HepG2 (cell line): Measurements from ENCODE around the gene B3GAT3. TPM values are rescaled to one million over a fixed set of nuclear protein-coding genes. Genes with fewer than 3 reads are reported as not detected.

Experiments used
- ATAC-seq: fragments of 200-7000 bp; cut with Tn5 transposase; 3 replicates; pipeline ENCODE4 v1.9.1; 2020; ENCODE audit warnings: mild to moderate bottlenecking, moderate library complexity
- BruUV-seq: library from RNA; stranded (reverse); fragments of 400-500 nt; replicated peaks from 2 replicates; lab custom pipeline; 2021; lab: Mats Ljungman, UMichigan
- CTCF ChIA-PET: fragments of 300-600 bp; formaldehyde crosslinking; extraction: SDS; loops from one replicate; lab custom pipeline; 2021; ENCODE audit warnings: low total read pairs, inconsistent platforms, low intra/inter-chr PET ratio; lab: Yijun Ruan, JAX
- POLR2A ChIA-PET: fragments of 350-600 bp; sonication (Branson Sonifier 250); formaldehyde crosslinking; loops from one replicate; lab custom pipeline; 2020; ENCODE audit warnings: antibody characterized with exemption, inconsistent platforms; lab: Yijun Ruan, JAX
- DNase-seq: peaks from one replicate; pipeline ENCODE4 v3.0.0-alpha.2; 2015; ENCODE audit warnings: low spot score
- FAIRE-seq: peaks from 3 replicates; lab custom pipeline; 2011; peaks lifted over from hg19 to GRCh38; lab: Jason Lieb, UNC
- H2AFZ ChIP-seq: one replicate; pipeline ENCODE4 v1.6.1; 2011; ENCODE audit warnings: low read length, inconsistent platforms
- H3K27ac ChIP-seq: fragments of 300-600 bp; 3 replicates; pipeline ENCODE4 v1.8.0; 2011; ENCODE audit warnings: mixed run types, mild to moderate bottlenecking, mixed read lengths, low read length, inconsistent platforms; ENCODE audit not compliant: insufficient read depth; ENCODE audit errors: extremely low read length
- H3K27me3 ChIP-seq, 2 experiments: fragments of 200-600 bp in 1 of 2; 2 replicates in 1 of 2; 3 replicates in 1 of 2; pipeline versions ENCODE4 v1.6.0 to v1.8.0; 2011; ENCODE audit warnings: low read length in 2 of 2, mild to moderate bottlenecking in 2 of 2, moderate library complexity in 2 of 2, inconsistent platforms in 1 of 2; ENCODE audit not compliant: insufficient read depth in 2 of 2, control insufficient read depth in 1 of 2
- H3K36me3 ChIP-seq, 2 experiments: fragments of 200-600 bp in 1 of 2; replicated peaks in 1 of 2; 2 replicates in 1 of 2; 3 replicates in 1 of 2; pipeline versions ENCODE4 v1.5.1 to v1.8.0; 2011; ENCODE audit warnings: low read length in 2 of 2, inconsistent platforms in 1 of 2; ENCODE audit not compliant: insufficient read depth in 2 of 2, control insufficient read depth in 1 of 2
- H3K4me1 ChIP-seq: 2 replicates; pipeline ENCODE4 v1.5.1; 2012; ENCODE audit warnings: low read length, inconsistent platforms; ENCODE audit not compliant: insufficient read depth
- H3K4me2 ChIP-seq: 2 replicates; pipeline ENCODE4 v1.6.0; 2011; ENCODE audit warnings: low read depth, low read length, inconsistent platforms
- H3K4me3 ChIP-seq, 3 experiments: fragments of 200-600 bp in 1 of 3; sonication (generic), shearing (Covaris generic) in 1 of 3; replicated peaks in 1 of 3; 2 replicates each; pipeline ENCODE4 v1.5.1; 2011 to 2016; ENCODE audit warnings: low read length in 3 of 3, inconsistent platforms in 2 of 3, low read depth in 2 of 3, mild to moderate bottlenecking in 2 of 3, control low read depth in 1 of 3, mixed read lengths in 1 of 3; ENCODE audit not compliant: insufficient read depth in 1 of 3
- H3K79me2 ChIP-seq: one replicate; pipeline ENCODE4 v1.6.1; 2011; ENCODE audit warnings: low read length, inconsistent platforms; ENCODE audit not compliant: insufficient read depth
- H3K9ac ChIP-seq: 2 replicates; pipeline ENCODE4 v1.6.0; 2011; ENCODE audit warnings: mild to moderate bottlenecking, low read depth, low read length, inconsistent platforms; ENCODE audit not compliant: insufficient read depth
- H3K9me3 ChIP-seq: 2 replicates; pipeline ENCODE4 v1.5.1; 2012; ENCODE audit warnings: mild to moderate bottlenecking, low read length
- H4K20me1 ChIP-seq: 2 replicates; pipeline ENCODE4 v1.6.0; 2011; ENCODE audit warnings: inconsistent platforms, mild to moderate bottlenecking, low read length, moderate library complexity; ENCODE audit not compliant: insufficient read depth
- ATRX ChIP-seq: sonication (generic); formaldehyde crosslinking; IDR thresholded peaks from 2 replicates; pipeline ENCODE4 v1.4.0; 2020; ENCODE audit warnings: missing genetic modification reagents, borderline replicate concordance
- GPN1 ChIP-seq: sonication (generic); formaldehyde crosslinking; IDR thresholded peaks from 2 replicates; pipeline ENCODE4 v1.5.1; 2020; ENCODE audit warnings: missing genetic modification reagents, borderline replicate concordance
- POLR2G ChIP-seq: fragments of 200-400 bp; formaldehyde crosslinking; IDR thresholded peaks from 2 replicates; pipeline ENCODE4 v1.6.1; 2018; ENCODE audit warnings: mild to moderate bottlenecking, low read depth, low read length, moderate library complexity
- SAP130 ChIP-seq: IDR thresholded peaks from 2 replicates; pipeline ENCODE4 v1.6.1; 2016; ENCODE audit warnings: low read depth
- SKIL ChIP-seq: sonication (generic); formaldehyde crosslinking; IDR thresholded peaks from 2 replicates; pipeline ENCODE4 v1.8.0; 2022; ENCODE audit warnings: missing genetic modification reagents, mild to moderate bottlenecking, moderate library complexity, borderline replicate concordance
- SRF ChIP-seq: IDR thresholded peaks from 2 replicates; pipeline ENCODE4 v1.6.1; 2011; ENCODE audit warnings: mild to moderate bottlenecking, low read depth, low read length, moderate library complexity
- SYNCRIP ChIP-seq: fragments of 200-400 bp; formaldehyde crosslinking; IDR thresholded peaks from 2 replicates; pipeline ENCODE4 v1.6.1; 2018; ENCODE audit warnings: mild to moderate bottlenecking, low read depth, low read length; ENCODE audit not compliant: insufficient read depth
- ZNF501 ChIP-seq: sonication (generic); formaldehyde crosslinking; IDR thresholded peaks from 2 replicates; pipeline ENCODE4 v1.5.1; 2020; ENCODE audit warnings: mild to moderate bottlenecking, moderate library complexity, missing genetic modification reagents
- ZNF546 ChIP-seq: sonication (generic); formaldehyde crosslinking; conservative IDR thresholded peaks from 2 replicates; pipeline ENCODE4 v1.8.1; 2023; ENCODE audit warnings: mild to moderate bottlenecking, missing genetic modification reagents
- ZNF672 ChIP-seq: sonication (generic); formaldehyde crosslinking; IDR thresholded peaks from 2 replicates; pipeline ENCODE4 v1.8.1; 2022; ENCODE audit warnings: missing genetic modification reagents
- WGBS: methylation state at CpG from one replicate; pipeline ENCODE4 v1.1.6; 2017; ENCODE audit warnings: low lambda C conversion rate; 5-methylcytosine and 5-hydroxymethylcytosine counted together
- in situ Hi-C: cut with HindIII; loops from 2 replicates; pipeline ENCODE4 v1.10.0; 2017; ENCODE audit warnings: low pct_unique_long_range_greater_than_20kb; ENCODE audit not compliant: extremely low pct_ligation_motif_present
- intact Hi-C: fragments of 100-400 bp; cut with micrococcal nuclease; formaldehyde crosslinking; loops from one replicate; pipeline ENCODE4 v1.10.0; 2022; ENCODE audit not compliant: unreplicated experiment
- polyA plus RNA-seq, 8 experiments: library from polyadenylated mRNA; depleted of rRNA in 3 of 8; stranded (reverse) in 7 of 8; unstranded in 1 of 8; fragments of >200 nt; fragmentation: Illumina TruSeq in 4 of 8; extraction: Trizol in 4 of 8; gene quantifications; 2 replicates each; pipeline versions ENCODE4 v1.2.1 to v1.2.3, GENCODE V29; 2011 to 2016; ENCODE audit warnings: low read depth in 4 of 8, missing spikeins in 1 of 8, mixed read lengths in 1 of 8; ENCODE audit not compliant: insufficient read depth in 1 of 8
- total RNA-seq, 5 experiments: library from RNA; depleted of rRNA; stranded (reverse); fragments of >200 nt; fragmentation: Illumina TruSeq; extraction: Trizol; gene quantifications; 2 replicates each; pipeline ENCODE4 v1.2.3, GENCODE V29; 2016; ENCODE audit warnings: low read depth in 1 of 5
- TF ChIP-seq, protein P1 (sequence below): sonication (generic); formaldehyde crosslinking; IDR thresholded peaks from 2 replicates; pipeline ENCODE4 v1.5.0; 2020; ENCODE audit warnings: missing genetic modification reagents
- TF ChIP-seq, protein P2 (sequence below): sonication (generic); formaldehyde crosslinking; conservative IDR thresholded peaks from 2 replicates; pipeline ENCODE4 v1.4.0; 2020; ENCODE audit warnings: missing genetic modification reagents

The B3GAT3 gene
- total and polyA plus RNA-seq, 2 of the 13 experiments (the other 11 are each of a cell fraction or from before 2014, with no cell fraction given): 21.3 to 26.1 TPM

DNA sequence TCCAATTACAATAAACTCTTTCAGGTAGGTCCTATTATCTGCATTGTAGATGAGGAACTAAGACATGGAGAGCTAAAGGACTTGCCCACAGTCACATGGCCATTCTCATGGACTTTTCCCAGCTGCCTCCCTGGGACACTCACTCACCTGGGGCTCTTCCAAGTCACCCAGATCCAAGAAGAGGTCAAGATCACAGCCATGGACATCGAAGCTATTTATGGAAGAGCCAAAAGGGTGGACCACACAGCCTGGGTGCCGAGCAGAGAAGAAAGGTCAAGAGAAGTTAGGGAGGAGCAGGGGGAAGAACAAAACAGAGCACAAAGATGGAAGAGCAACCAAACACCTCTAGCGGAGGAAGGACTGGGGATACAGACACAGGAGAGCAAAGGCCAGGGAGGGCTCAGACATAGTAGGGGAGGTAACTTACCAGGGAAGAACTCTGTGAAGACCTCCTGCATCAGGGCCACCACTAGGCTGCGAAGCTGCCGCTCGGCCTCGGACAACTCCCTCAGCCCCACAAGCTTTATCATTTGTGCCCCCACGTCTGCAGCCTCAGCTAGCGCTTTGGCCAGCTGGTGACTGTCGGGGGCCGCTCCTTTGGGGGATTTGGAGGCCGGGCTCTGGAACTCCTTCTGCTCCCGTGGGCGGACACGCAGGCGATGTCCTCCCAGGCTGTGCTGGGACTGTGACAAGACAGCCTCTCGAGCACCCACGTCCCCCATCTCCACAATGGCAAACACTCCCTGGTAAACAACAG lies 40.6 kb downstream of the B3GAT3 start:
- BruUV-seq: no TSS peak
- ChIA-PET CTCF (no interaction called here), POLR2A (interaction anchor here (2.6 kb wide), 1 partner anchor 11 kb away, joined by 12 read pairs; the partner anchor contains the start of gene TUT1)
- H3K4me3 ChIP-seq: no peak overlapping the region
- no peaks in the 10 kb centered on the region for H3K9me3 ChIP-seq
- H3K27me3 ChIP-seq: no peaks in the 10 kb centered on the region
- in situ Hi-C loops (no loop called here), intact Hi-C loops (no loop called here)
- FAIRE-seq: no peak
- H3K79me2 ChIP-seq: no peaks in the 10 kb centered on the region
- no peak overlapping the region for H3K4me2 ChIP-seq
- H3K27ac ChIP-seq: no peak overlapping the region
- peaks cover 15 to 39% of the 10 kb centered on the region in 2 experiments for H3K36me3 ChIP-seq
- H3K9ac ChIP-seq: no peak overlapping the region
- no peak for ATAC-seq
- no peak for DNase-seq
- no peaks in the 10 kb centered on the region for H4K20me1 ChIP-seq
- 93% methylated on average over 16 of the region's 18 CpGs for WGBS
- TF ChIP-seq SYNCRIP (no peak), POLR2G (no peak), SAP130 (CRISPR knock-in tag) (no peak)
- H2AFZ ChIP-seq: no peak overlapping the region
- H3K4me1 ChIP-seq: peaks cover 10% of the 10 kb centered on the region

GRCh38 chr11:62579252-62579651 lies 42.5 kb downstream of the B3GAT3 start:
- Histone ChIP-seq H3K4me3 (no peak overlapping the region), H3K9me3 (no peaks in the 10 kb centered on the region), H4K20me1 (no peaks in the 10 kb centered on the region), H3K36me3 (peaks cover 12 to 38% of the 10 kb centered on the region in 2 experiments), H3K9ac (no peak overlapping the region), H3K79me2 (peaks cover 17% of the 10 kb centered on the region), H3K4me2 (no peak overlapping the region), H2AFZ (no peak overlapping the region), H3K4me1 (peaks cover 23% of the 10 kb centered on the region), H3K27me3 (no peaks in the 10 kb centered on the region), H3K27ac (no peak overlapping the region)
- intact Hi-C loops: no loop called here
- no peak for FAIRE-seq
- ATAC-seq: no peak
- WGBS: 100% methylated on average over 2 of the region's 2 CpGs
- POLR2A ChIA-PET: no interaction called here
- in situ Hi-C loops: no loop called here
- DNase-seq: no peak
- BruUV-seq: no TSS peak
- CTCF ChIA-PET: no interaction called here
- no peak for TF ChIP-seq SRF
- TF ChIP-seq ZNF672: no peak
- no peak for TF ChIP-seq SKIL (CRISPR knock-in tag)
- TF ChIP-seq ZNF546: no peak
- TF ChIP-seq, protein P1, sequence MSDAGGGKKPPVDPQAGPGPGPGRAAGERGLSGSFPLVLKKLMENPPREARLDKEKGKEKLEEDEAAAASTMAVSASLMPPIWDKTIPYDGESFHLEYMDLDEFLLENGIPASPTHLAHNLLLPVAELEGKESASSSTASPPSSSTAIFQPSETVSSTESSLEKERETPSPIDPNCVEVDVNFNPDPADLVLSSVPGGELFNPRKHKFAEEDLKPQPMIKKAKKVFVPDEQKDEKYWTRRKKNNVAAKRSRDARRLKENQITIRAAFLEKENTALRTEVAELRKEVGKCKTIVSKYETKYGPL: no peak
- no peak for TF ChIP-seq ZNF501 (CRISPR knock-in tag)
- no peak for TF ChIP-seq ATRX
- TF ChIP-seq, protein P2, sequence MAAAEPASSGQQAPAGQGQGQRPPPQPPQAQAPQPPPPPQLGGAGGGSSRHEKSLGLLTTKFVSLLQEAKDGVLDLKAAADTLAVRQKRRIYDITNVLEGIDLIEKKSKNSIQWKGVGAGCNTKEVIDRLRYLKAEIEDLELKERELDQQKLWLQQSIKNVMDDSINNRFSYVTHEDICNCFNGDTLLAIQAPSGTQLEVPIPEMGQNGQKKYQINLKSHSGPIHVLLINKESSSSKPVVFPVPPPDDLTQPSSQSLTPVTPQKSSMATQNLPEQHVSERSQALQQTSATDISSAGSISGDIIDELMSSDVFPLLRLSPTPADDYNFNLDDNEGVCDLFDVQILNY: no peak
- no peak for TF ChIP-seq GPN1 (CRISPR knock-in tag)
